ENCODE data around the gene ELOVL1. TPM values are rescaled to one million over a fixed set of nuclear protein-coding genes. Genes with fewer than 3 reads are reported as not detected.

Gene ELOVL1
- polyA plus RNA-seq, 1 donor (not counting 4 experiments of a cell fraction or from before 2014, with no cell fraction given) = 283 TPM

DNA sequence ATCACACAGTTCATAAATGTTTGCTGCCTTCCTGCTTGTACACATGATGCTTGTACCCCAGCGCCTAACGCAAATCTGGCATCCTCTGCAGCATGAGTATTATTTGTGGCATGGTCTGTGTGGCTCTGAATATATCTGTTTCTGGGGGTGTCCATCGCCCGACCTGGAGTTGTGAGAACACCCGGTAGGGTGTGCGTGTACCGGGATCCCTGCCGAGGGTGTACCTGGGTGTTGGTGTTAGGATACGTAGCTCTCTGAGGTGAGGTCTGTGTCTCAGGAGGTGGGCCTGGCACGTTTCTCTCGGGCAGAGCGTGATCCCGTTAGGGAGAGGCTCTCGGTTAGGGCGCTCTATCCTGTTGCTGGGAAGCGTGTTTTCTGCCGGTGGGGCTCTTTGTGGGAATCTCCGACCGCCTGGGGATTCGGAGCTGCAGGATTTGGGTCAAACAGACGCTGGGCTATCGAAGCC, 19.4 kb downstream of the ELOVL1 start:
- H3K4me3 ChIP-seq (ENCODE audit: control insufficient read depth in 2 of 3, extremely low read depth in 1 of 3, insufficient read depth in 2 of 3, low read depth in 1 of 3, low read length in 3 of 3) = peak overlapping the region; percentile 41 to 80 (median 70)
- DNase-seq (ENCODE audit: low read depth, low spot score) = no peak
- H3K36me3 ChIP-seq (ENCODE audit: control insufficient read depth in 2 of 2, extremely low read depth in 1 of 2, insufficient read depth in 2 of 2, low read length in 2 of 2) = no peaks in the 10 kb centered on the region
- H3K9me3 ChIP-seq (ENCODE audit: control insufficient read depth, low read depth, low read length) = no peaks in the 10 kb centered on the region
- peak overlapping the region; percentile 78 for H2AFZ ChIP-seq (ENCODE audit: control insufficient read depth, low read length)
- peak overlapping the region; percentile 90 for H3K27ac ChIP-seq (ENCODE audit: control insufficient read depth, insufficient read depth, low read length)
- H3K27me3 ChIP-seq (ENCODE audit: control insufficient read depth, extremely low read depth, insufficient read depth, low read length) = no peaks in the 10 kb centered on the region
- peak overlapping the region; percentile 87 for H3K9ac ChIP-seq (ENCODE audit: control insufficient read depth, extremely low read depth, insufficient read depth, low read length)
- no peaks in the 10 kb centered on the region for H3K79me2 ChIP-seq (ENCODE audit: control insufficient read depth, insufficient read depth, low read length)
- H4K20me1 ChIP-seq (ENCODE audit: control insufficient read depth, extremely low read depth, insufficient read depth, low read length) = no peaks in the 10 kb centered on the region
- peaks cover 16% of the 10 kb centered on the region for H3K4me1 ChIP-seq (ENCODE audit: control insufficient read depth, extremely low read depth, insufficient read depth, low read length)
- peak overlapping the region; percentile 90 for H3K4me2 ChIP-seq (ENCODE audit: control insufficient read depth, extremely low read depth, insufficient read depth, low read depth, low read length)
- dilution Hi-C loops (cut with MboI; ENCODE audit: extremely low pct_ligation_motif_present, low sequenced_read_pairs) = no loop called here
- TF ChIP-seq EZH2 (IDR thresholded peaks at IDR 0.05; ENCODE audit: low read length) = no peak
- TF ChIP-seq, protein P1, sequence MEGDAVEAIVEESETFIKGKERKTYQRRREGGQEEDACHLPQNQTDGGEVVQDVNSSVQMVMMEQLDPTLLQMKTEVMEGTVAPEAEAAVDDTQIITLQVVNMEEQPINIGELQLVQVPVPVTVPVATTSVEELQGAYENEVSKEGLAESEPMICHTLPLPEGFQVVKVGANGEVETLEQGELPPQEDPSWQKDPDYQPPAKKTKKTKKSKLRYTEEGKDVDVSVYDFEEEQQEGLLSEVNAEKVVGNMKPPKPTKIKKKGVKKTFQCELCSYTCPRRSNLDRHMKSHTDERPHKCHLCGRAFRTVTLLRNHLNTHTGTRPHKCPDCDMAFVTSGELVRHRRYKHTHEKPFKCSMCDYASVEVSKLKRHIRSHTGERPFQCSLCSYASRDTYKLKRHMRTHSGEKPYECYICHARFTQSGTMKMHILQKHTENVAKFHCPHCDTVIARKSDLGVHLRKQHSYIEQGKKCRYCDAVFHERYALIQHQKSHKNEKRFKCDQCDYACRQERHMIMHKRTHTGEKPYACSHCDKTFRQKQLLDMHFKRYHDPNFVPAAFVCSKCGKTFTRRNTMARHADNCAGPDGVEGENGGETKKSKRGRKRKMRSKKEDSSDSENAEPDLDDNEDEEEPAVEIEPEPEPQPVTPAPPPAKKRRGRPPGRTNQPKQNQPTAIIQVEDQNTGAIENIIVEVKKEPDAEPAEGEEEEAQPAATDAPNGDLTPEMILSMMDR (optimal IDR thresholded peaks at IDR 0.05 in 1 of 3, IDR thresholded peaks at IDR 0.05 in 1 of 3, conservative IDR thresholded peaks at IDR 0.05 in 1 of 3; ENCODE audit: extremely low read depth in 1 of 3, insufficient read depth in 2 of 3, low read length in 3 of 3) = no peak
- no peaks in the 10 kb centered on the region for H3K9me1 ChIP-seq (ENCODE audit: control insufficient read depth, extremely low read depth, insufficient read depth, low read length)
- FAIRE-seq = peak; percentile 55

DNA sequence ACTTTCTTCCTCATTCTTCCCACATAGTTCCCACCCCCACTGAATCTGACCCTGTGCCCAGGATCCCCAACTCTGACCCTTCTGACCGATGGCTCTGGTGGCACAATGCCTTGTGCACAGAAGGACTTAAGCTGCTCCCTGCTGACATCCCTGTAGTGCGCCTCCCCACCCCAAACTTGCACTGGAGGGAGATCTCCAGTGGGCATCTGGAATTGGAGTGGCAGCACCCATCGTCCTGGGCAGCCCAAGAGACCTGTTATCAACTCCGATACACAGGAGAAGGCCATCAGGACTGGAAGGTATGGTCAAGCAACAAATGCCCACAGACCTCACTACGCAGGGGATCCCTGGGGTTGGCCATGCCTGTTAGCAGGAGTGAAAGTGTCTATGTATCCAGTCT, 21.2 kb downstream of the ELOVL1 start:
- Histone ChIP-seq H3K9me1 (ENCODE audit: control insufficient read depth, extremely low read depth, insufficient read depth, low read length) (no peaks in the 10 kb centered on the region), H3K27ac (ENCODE audit: control insufficient read depth, insufficient read depth, low read length) (no peak overlapping the region), H3K27me3 (ENCODE audit: control insufficient read depth, extremely low read depth, insufficient read depth, low read length) (no peaks in the 10 kb centered on the region), H3K4me3 (ENCODE audit: control insufficient read depth in 2 of 3, extremely low read depth in 1 of 3, insufficient read depth in 2 of 3, low read depth in 1 of 3, low read length in 3 of 3) (no peak overlapping the region), H3K9me3 (ENCODE audit: control insufficient read depth, low read depth, low read length) (no peaks in the 10 kb centered on the region), H3K36me3 (ENCODE audit: control insufficient read depth in 2 of 2, extremely low read depth in 1 of 2, insufficient read depth in 2 of 2, low read length in 2 of 2) (no peaks in the 10 kb centered on the region), H2AFZ (ENCODE audit: control insufficient read depth, low read length) (no peak overlapping the region), H3K9ac (ENCODE audit: control insufficient read depth, extremely low read depth, insufficient read depth, low read length) (no peak overlapping the region), H3K79me2 (ENCODE audit: control insufficient read depth, insufficient read depth, low read length) (no peaks in the 10 kb centered on the region), H3K4me1 (ENCODE audit: control insufficient read depth, extremely low read depth, insufficient read depth, low read length) (peaks cover 16% of the 10 kb centered on the region), H4K20me1 (ENCODE audit: control insufficient read depth, extremely low read depth, insufficient read depth, low read length) (no peaks in the 10 kb centered on the region), H3K4me2 (ENCODE audit: control insufficient read depth, extremely low read depth, insufficient read depth, low read depth, low read length) (no peak overlapping the region)
- dilution Hi-C loops (cut with MboI; ENCODE audit: extremely low pct_ligation_motif_present, low sequenced_read_pairs) = no loop called here
- TF ChIP-seq, protein P1 (optimal IDR thresholded peaks at IDR 0.05 in 1 of 3, IDR thresholded peaks at IDR 0.05 in 1 of 3, conservative IDR thresholded peaks at IDR 0.05 in 1 of 3; ENCODE audit: extremely low read depth in 1 of 3, insufficient read depth in 2 of 3, low read length in 3 of 3) = no peak
- no peak for TF ChIP-seq EZH2 (IDR thresholded peaks at IDR 0.05; ENCODE audit: low read length)
- FAIRE-seq (no peak), DNase-seq (ENCODE audit: low read depth, low spot score) (no peak)

Measured in keratinocyte (primary cell).